Esophagus squamous epithelium (tissue), 4 donors: ENCODE measurements around the gene LHPP.

Experiments
- CTCF ChIP-seq, 6 experiments: fragments of 450-650 bp in 4 of 6; fragments of 200-600 bp in 2 of 6; sonication (generic) in 2 of 6; IDR thresholded peaks; one replicate each; pipeline ENCODE4 v1.5.1; 2016 to 2019; ENCODE audit warnings: antibody characterized with exemption in 6 of 6, mild to moderate bottlenecking in 4 of 6, moderate library complexity in 4 of 6
- POLR2A ChIP-seq, 4 donors: fragments of 450-650 bp; IDR thresholded peaks; one replicate each; pipeline ENCODE4 v1.6.1; 2017; ENCODE audit warnings: antibody characterized with exemption in 4 of 4, mild to moderate bottlenecking in 4 of 4, moderate library complexity in 3 of 4

GRCh38 chr10:124650820-124651401 lies 189.3 kb downstream of the LHPP start:
- TF ChIP-seq CTCF (IDR thresholded peaks at IDR 0.05) (no peak), POLR2A (IDR thresholded peaks at IDR 0.05) (no peak)
